Stimulated activated CD4-positive, alpha-beta T cell treated with anti-CD3 and anti-CD28 coated beads, Interleukin-2, amount 100 ng/mL, for 24 hours (primary cell): ENCODE measurements around the gene CHST15.

Experiments used
- DNase-seq, 2 donors: peaks; one replicate each; pipeline ENCODE4 v3.0.0-alpha.2; 2020

CHST15 gene

DNA sequence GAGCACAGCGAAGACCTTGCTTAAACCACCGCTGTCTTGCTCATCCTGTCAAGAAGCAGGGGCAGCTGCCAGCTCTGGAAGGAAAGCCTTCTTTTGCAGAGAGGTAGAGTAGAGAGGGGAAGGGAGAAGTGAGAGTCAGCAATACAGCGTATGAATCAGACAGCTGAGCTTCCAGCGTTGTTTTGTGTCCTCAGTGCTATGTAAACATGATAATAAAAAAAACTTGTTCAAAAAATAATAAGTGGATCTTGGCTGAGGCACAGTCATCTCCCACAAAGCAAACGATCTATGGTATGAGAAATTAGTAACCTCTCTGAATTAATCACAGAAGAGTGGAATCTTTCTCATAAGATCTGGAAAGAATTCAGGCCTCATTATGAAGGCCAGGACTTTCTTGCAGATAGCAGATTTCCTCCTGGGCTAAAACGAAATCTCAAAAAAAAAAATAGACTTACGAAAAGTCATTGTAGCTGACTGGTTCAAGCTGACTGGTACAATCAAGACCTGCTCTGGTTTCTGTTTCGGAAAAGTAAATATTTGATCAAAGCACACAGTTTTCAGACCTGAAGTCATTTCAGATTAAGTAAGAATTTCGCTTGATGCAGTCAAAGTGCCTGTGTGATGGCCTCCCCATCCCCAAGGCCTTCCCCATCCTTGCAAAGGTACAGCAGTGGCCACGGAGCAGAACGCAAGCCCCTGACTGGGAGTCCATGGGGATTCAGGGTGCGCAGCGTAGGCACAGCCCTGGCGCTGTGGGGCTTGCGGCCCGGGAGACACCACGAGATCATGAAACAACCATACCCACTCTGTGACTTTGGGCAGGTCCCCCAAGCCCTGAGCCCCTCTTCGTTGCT is 29.4 kb downstream of the CHST15 start:
- DNase-seq: no peak

GRCh38 chr10:124062390-124062789 is 31.0 kb downstream of the CHST15 start:
- DNase-seq: no peak

GRCh38 chr10:124061030-124061429 is 32.4 kb downstream of the CHST15 start:
- no peak for DNase-seq

GRCh38 chr10:124060148-124060720 is 33.2 kb downstream of the CHST15 start:
- no peak for DNase-seq

DNA sequence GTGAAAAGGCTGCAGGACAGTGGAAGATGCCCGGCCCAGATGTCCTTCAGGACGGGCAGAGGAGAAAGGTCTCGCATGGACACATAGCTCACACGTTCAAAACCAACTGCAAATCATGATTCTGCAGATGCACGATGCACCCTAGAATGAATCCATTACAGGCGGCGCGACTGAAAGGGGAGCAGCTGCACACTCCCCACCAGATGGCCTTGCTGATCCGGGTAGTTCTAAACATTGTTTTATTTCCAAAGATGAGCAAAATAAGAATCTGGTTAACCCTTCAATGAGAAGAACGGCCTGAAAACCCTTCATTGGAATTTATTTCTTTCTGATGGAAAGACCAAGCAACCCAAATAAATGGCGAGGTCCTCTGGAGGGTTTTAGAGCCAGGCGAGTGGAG is 33.8 kb downstream of the CHST15 start:
- DNase-seq: no peak

DNA sequence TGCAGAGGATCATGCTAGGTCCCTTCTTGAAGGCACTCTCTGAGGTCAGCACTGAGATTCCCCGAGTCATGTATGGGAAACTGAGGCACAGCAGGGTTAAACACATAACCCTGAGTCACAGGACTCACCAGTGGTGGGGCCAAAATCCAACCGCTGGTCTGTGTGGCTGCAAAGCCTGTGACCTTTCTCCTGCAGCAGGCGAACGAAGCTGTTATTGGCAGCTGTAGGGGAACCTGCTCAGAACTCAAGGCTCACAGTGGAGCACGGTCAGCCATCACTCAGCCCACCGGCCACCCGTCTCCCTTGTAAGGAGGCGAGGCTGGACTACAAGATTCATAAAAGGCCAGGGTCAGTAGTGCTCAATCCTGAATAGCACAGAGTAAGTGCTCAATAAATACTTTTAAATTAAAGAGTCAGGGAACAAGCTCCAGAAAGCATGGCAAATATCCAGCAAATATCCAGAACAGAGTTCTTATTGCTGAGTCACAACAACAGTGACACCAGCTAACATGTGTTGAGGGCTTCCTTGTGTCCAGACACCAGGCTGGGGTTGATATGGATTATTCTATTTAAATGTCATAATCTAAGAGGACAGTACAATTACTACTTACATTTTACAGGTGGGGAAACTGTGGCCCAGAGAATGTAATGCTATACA is 34.9 kb downstream of the CHST15 start:
- no peak for DNase-seq

DNA sequence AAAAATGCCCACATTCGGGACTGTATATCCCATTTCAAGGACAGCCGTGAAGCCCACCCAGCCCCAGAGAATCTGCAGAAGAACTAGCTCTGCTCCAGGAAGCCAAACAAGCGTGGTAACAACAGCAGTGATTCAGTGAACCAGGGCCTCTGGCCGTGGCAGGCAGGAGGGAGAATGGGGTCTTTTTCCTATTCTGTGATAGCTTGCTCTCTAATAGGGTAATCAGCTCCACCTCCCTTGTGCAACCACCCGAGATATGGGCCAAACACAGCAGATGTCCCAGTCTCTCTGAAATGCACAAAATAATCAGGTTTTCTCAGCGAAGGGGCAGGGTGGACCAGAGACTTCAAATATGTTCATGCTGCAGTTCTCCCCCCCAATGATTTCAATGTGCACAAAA is 35.8 kb downstream of the CHST15 start:
- no peak for DNase-seq

GRCh38 chr10:124056337-124056980 is 36.9 kb downstream of the CHST15 start:
- DNase-seq: no peak

DNA sequence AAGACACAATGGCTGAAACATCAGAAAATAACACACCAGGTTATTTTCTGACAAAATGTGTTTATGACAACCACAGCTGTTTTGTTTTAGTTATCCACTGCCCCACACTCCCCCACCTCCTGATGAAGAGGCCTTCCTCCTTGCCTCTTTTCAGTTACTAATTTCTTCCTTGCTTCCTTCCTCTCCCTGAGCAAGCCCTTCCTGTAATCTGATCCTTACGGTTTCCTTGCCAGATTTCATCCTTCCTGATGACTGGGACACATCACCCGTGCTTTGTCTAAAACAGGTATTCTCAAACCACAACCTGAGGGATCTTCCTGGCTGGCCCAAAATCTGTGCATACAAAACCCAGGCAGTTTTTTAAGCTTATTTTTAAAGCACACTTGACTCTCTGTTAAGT is 39.4 kb downstream of the CHST15 start:
- no peak for DNase-seq

- DNase-seq: no peak
Measured at GRCh38 chr10:124052561-124052960, 40.8 kb downstream of the CHST15 start.

- no peak for DNase-seq
Measured at GRCh38 chr10:124050021-124051015, 43.1 kb downstream of the CHST15 start.

- no peak for DNase-seq
Measured at GRCh38 chr10:124049484-124049883, 43.9 kb downstream of the CHST15 start.

DNA sequence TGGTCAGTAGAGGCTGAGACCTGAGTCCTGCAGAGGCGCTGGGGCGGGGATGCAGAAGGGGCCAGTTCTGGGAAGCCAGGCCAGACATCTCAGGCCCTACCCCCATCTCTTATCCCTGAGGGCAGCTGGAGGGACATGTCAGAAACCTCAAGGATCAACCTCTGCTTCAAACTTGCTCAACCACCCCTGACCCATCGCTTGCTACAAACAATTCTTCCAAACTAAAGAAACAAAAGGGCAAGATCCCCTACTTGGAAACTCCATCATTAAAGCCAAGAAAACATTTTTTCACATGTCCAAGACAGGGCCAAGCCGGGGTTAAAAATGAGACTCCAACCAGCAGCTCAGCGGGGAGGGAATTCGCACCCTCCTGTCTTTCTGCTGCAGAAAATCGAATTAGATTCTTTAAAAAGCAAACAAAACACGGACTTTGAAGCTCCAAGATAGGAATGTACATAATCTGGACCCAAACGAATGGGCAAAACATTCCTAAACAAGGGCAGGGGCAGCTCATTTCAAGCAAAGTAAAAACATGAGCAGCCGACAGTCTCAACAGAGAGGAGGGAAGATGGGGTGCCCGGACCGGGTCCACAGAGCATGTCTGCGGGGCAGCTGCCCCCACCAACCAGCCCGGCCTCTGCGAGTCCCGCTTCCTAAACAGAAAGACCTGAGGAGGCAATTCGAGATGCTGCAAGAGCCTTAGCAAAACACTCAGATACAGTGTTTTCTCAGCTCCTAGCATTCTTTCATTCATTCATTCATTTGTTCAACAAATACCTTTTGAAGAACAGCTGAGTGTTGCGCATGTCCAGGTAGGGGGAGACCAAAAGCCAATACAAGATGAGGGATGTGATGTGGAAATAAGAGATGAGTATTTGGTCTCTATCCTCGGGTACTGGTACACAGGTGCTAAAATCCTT is 44.8 kb downstream of the CHST15 start:
- DNase-seq: no peak

GRCh38 chr10:124047427-124048152 is 45.8 kb downstream of the CHST15 start:
- DNase-seq: no peak

DNA sequence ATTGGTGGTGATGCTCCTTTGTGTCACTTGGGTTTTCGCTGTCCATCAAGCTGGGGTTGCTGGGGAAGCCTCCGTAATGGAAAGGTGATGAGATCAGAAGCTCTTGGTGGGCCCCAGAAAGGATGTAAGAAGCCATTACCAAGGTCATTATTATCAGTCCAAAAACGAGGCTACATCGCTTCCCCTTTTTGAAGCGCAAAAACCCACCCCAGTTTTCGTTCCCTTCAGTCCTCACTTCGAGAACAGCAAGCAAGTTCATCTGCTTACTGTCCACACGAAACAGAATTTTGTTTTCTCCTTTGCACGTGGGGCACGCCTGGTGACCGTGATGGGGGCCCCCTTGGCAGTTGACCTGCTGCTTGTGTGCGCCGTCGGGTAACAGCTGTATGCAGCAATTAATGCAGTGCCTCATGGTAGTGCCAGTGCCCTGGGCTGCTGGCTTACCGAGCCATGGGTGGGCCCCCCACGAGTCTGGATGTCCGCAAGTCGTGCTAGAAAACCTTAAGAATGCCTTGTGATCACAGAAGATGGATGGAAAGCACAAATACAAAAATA is 47.5 kb downstream of the CHST15 start:
- DNase-seq: no peak

DNA sequence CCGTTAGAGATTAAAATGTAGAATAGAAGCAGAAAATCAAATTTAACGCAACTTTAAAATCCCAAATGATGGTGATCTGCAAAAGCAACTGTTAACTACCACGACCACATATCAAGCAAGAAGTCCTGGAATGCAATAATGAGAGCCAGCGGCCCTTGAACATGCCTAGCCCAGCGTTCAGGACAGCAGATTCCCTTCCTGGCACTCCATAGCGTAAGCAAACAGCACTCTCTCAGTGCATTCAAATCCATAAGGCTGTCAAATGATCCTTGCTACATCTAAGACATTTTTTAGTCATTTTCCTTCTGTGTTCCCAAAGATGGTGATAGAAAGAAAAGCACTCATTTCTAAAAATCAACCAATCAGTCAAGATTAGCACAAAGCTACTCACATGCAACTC is 48.1 kb downstream of the CHST15 start:
- no peak for DNase-seq

DNA sequence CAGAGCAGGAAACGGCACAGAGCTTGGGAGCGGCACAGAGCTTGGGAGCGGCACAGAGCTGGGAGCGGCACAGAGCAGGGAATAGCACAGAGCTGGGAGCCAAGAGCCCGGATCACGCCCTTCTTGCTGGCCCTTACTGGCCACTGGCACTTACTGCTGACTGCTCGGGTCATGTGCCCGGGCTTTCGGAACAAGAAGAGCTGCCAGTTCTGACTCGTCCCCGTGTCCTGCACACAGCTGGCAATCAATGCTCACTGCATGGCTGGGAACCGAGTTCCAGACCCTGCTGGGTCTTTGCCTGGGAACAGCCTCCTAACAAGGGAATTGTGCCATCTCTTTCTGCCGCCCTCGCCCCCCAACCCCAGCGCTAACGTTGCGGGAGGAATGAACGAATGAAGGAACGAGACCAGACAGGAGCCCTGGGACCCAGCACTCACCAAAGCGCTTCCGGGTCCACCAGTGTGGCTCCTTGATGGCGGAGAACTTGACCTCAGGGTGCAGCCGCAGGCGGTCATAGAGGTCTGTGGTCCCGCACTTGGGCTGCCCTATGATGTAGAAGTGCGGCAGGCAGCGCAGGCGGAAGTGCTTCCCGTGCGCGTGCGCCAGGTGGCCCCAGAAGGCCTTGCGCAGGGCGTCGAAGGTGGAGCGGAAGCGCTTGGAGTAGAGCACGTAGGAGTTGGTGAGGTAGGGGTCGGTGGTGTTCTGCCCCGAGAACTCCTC is 49.1 kb downstream of the CHST15 start:
- no peak for DNase-seq

- DNase-seq: no peak
Measured at GRCh38 chr10:124043310-124044142, 49.9 kb downstream of the CHST15 start.
